SKM-1 (cell line): ENCODE data around the gene THUMPD2.
"Not testable (repeated sequence)": the region's sequence is repeated elsewhere in the genome, so short reads cannot be mapped to it uniquely, and the experiment has no call there.

Experiments used
- DNase-seq: peaks from one replicate; lab custom pipeline; 2025; ENCODE audit not compliant: unreplicated experiment; lab: John Stamatoyannopoulos, UW

THUMPD2 gene

GRCh38 chr2:39778775-39779340 lies at the start of gene THUMPD2:
Gene THUMPD2 (minus strand): TSS chr2:39779258. CDS start chr2:39779239, 19 bp downstream.
- peak; percentile 49 for DNase-seq

GRCh38 chr2:39821871-39822270 lies 42.8 kb upstream of the THUMPD2 start:
- DNase-seq, result no peak

GRCh38 chr2:39816845-39817244 lies 37.8 kb upstream of the THUMPD2 start:
- no peak for DNase-seq

- no peak for DNase-seq
Observed at GRCh38 chr2:39816428-39816827, 37.4 kb upstream of the THUMPD2 start.

GRCh38 chr2:39805936-39806608 lies 27.0 kb upstream of the THUMPD2 start:
- DNase-seq, result no peak

- no peak for DNase-seq
Observed at GRCh38 chr2:39803839-39804238, 24.8 kb upstream of the THUMPD2 start.

- DNase-seq, result no peak
Observed at GRCh38 chr2:39800752-39801151, 21.7 kb upstream of the THUMPD2 start.

GRCh38 chr2:39796134-39796533 lies 17.1 kb upstream of the THUMPD2 start:
- no peak for DNase-seq

GRCh38 chr2:39790216-39790818 lies 11.3 kb upstream of the THUMPD2 start:
- DNase-seq, result not testable (repeated sequence)

- DNase-seq, result no peak
Observed at GRCh38 chr2:39787950-39788349, 8.9 kb upstream of the THUMPD2 start.

GRCh38 chr2:39786761-39787522 lies 7.9 kb upstream of the THUMPD2 start:
- peak; percentile 50 for DNase-seq

GRCh38 chr2:39782591-39782990 lies 3.5 kb upstream of the THUMPD2 start:
- no peak for DNase-seq

- no peak for DNase-seq
Observed at GRCh38 chr2:39781697-39782096, 2.6 kb upstream of the THUMPD2 start.

GRCh38 chr2:39780825-39781600 lies 2.0 kb upstream of the THUMPD2 start:
- DNase-seq, result no peak

GRCh38 chr2:39779927-39780326 lies 869 bp upstream of the THUMPD2 start:
- DNase-seq, result no peak

- DNase-seq, result no peak
Observed at GRCh38 chr2:39779341-39779851, 338 bp upstream of the THUMPD2 start.

GRCh38 chr2:39778233-39778632 lies 825 bp downstream of the THUMPD2 start:
- no peak for DNase-seq

GRCh38 chr2:39772812-39773152 lies 6.3 kb downstream of the THUMPD2 start:
- DNase-seq, result no peak

- no peak for DNase-seq
Observed at GRCh38 chr2:39772086-39772811, 6.8 kb downstream of the THUMPD2 start.

GRCh38 chr2:39762448-39762847 lies 16.6 kb downstream of the THUMPD2 start:
- no peak for DNase-seq
